GM23248 (cell line): ENCODE data around the gene GLG1.
"Not testable (repeated sequence)": the region's sequence is repeated elsewhere in the genome, so short reads cannot be mapped to it uniquely, and the experiment has no call there.

Source experiments
- EZH2 ChIP-seq: fragments of 200-600 bp; sonication (generic); IDR thresholded peaks from 2 replicates; pipeline ENCODE4 v1.6.1; 2018; ENCODE audit warnings: antibody characterized with exemption, mild to moderate bottlenecking; ENCODE audit not compliant: insufficient read depth, poor library complexity, severe bottlenecking
- EZH2phosphoT487 ChIP-seq: fragments of 200-600 bp; sonication (generic); IDR thresholded peaks from 2 replicates; pipeline ENCODE4 v1.6.1; 2018; ENCODE audit warnings: antibody characterized with exemption, moderate library complexity, mild to moderate bottlenecking, low read depth; ENCODE audit not compliant: insufficient read depth

- not testable (repeated sequence) for TF ChIP-seq EZH2phosphoT487, EZH2
Observed at GRCh38 chr16:74410057-74410957, 196.6 kb downstream of the GLG1 start.
